Right renal cortex interstitium (tissue), 3 donors: Measurements from ENCODE around the gene SREBF2. TPM values are rescaled to one million over a fixed set of nuclear protein-coding genes. Genes with fewer than 3 reads are reported as not detected.
"Not testable (repeated sequence)": the region's sequence is repeated elsewhere in the genome, so short reads cannot be mapped to it uniquely, and the experiment has no call there.

Source experiments
- DNase-seq, 3 donors: peaks; one replicate each; pipeline ENCODE4 v3.0.0-alpha.2; 2013; ENCODE audit warnings: low read depth in 3 of 3, low spot score in 2 of 3
- polyA plus RNA-seq, 3 donors: library from polyadenylated mRNA; unstranded; fragments of 120-200 nt; gene quantifications; one replicate each; pipeline ENCODE4 v1.2.1, GENCODE V29; 2013; ENCODE audit not compliant: insufficient read length in 3 of 3

Gene SREBF2
- polyA plus RNA-seq, 3 donors, result 85.5 to 93.2 (median 90.2) TPM

DNA sequence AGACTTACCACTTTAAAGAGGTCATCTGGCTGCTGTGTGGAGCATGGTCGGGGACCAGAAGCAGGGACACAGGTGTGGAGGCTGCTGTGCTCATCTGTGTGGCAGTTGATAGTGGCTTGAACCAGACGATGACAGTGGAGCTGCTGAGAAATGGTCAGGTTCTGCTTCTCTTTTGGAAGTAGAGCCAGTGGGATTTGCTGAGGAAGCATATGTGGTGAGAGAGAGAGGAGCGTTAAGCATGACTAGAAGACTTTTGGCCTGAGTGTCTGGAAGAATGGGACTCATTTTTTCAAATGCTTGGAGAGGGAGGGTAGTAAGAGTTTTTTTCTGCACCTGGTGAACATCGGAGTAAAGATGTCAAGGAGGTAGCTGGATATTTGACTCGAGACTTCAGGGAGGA is 12.5 kb upstream of the SREBF2 start:
- no peak for DNase-seq

DNA sequence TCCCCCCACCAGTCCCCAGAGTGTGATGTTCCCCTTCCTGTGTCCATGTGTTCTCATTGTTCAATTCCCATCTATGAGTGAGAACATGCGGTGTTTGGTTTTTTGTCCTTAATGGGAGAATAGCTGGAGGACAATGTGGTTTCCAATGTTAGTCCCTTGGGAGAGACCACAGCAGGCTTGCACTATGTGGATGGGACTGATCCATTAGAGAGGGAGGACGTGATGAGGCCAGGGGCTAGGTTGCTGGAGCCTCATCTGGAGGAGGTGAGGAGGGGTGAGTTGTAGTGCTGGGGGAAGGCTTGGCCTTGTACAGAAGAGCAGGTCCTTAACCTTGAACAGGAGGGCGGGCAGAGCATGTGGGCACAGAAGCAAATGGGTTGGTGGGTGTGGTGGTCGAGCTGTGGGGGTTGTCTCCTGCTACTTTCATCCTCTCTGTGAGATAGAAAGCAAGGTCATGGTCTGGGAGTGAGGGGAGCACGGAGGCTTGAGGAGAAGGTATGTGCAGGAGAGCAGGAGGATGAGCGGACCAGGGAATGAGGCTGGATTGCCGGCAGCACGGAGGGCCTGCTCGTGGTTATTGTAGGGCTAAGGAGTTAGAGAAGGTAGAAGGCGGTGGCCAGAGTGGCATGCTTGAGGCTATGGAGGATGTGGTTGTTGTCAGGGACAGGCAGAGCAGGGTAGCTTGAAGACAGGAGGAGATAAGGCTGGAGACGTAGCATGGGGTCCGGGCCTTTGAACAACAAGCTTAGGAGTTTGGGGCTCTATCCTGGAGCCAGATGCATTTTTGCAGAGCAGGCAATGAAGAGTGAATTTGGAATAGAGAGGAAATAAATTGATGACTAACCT is 11.2 kb upstream of the SREBF2 start:
- DNase-seq, result no peak

DNA sequence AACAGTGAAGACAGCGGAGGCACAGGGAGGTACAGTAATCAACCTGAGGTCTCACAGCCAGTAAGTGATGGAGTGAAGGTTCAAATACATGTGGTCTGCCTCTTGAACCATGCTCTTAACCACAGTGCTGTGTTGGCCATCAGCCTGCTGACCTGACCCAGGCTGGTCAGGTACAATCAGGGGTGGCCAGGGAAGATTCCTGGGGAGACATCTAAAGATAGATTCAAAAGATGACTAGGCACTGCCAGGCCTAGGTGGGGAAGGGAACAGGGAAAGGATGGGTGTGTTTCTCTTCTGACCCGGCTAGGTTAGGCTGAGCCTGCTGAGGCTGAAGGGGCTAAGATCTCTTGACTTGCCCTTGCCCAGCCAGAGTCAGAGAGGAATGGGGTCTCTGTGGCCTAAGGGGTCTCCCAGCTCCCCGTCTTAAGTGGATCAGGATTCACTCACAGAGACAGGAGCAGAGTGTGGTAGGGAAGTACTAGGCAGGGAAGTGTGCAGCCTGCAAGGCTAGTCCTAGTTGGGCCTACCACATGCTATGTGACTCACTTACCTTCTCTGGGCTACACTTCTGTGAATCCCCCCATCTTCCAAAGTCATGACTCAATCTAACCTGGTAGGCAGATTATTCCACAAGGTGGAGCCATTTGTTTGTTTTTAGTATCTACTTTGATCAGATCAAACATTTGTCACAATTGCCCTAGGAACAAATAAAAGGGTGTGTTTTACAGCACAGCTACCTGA is 10.4 kb upstream of the SREBF2 start:
- no peak for DNase-seq

- no peak for DNase-seq
Observed at GRCh38 chr22:41823797-41824196, 9.1 kb upstream of the SREBF2 start.

- DNase-seq, result no peak
Observed at GRCh38 chr22:41825376-41825775, 7.5 kb upstream of the SREBF2 start.

GRCh38 chr22:41826021-41826420 is 6.9 kb upstream of the SREBF2 start:
- DNase-seq, result no peak

GRCh38 chr22:41826430-41827383 is 6.2 kb upstream of the SREBF2 start:
- DNase-seq, result no peak

DNA sequence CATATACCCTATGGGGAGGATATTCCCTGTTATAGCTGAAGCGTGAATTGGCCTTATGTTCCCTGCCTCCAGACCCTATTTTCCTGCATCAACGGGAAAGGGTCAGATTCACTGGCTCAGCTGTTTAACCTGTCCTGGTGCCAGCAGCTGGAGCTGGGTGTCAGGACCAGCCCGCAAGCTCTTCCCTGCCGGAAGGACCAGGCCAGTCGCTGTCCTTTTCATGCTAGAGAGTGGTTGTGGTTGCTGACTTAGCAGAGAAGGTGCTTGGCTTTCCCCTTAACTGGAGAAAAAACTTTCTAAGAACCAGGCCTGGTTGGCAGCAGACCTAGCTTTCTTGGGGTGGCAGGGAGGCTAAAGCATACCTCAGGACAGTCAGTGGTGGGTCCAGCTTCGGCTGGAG is 5.2 kb upstream of the SREBF2 start:
- DNase-seq, result no peak

- DNase-seq, result no peak
Observed at GRCh38 chr22:41828516-41828915, 4.4 kb upstream of the SREBF2 start.

GRCh38 chr22:41830174-41830573 is 2.7 kb upstream of the SREBF2 start:
- no peak for DNase-seq

GRCh38 chr22:41831383-41831782 is 1.5 kb upstream of the SREBF2 start:
- DNase-seq, result no peak

- no peak for DNase-seq
Observed at GRCh38 chr22:41831828-41832552, 915 bp upstream of the SREBF2 start.

- no peak for DNase-seq
Observed at GRCh38 chr22:41833369-41834004, 582 bp downstream of the SREBF2 start.

DNA sequence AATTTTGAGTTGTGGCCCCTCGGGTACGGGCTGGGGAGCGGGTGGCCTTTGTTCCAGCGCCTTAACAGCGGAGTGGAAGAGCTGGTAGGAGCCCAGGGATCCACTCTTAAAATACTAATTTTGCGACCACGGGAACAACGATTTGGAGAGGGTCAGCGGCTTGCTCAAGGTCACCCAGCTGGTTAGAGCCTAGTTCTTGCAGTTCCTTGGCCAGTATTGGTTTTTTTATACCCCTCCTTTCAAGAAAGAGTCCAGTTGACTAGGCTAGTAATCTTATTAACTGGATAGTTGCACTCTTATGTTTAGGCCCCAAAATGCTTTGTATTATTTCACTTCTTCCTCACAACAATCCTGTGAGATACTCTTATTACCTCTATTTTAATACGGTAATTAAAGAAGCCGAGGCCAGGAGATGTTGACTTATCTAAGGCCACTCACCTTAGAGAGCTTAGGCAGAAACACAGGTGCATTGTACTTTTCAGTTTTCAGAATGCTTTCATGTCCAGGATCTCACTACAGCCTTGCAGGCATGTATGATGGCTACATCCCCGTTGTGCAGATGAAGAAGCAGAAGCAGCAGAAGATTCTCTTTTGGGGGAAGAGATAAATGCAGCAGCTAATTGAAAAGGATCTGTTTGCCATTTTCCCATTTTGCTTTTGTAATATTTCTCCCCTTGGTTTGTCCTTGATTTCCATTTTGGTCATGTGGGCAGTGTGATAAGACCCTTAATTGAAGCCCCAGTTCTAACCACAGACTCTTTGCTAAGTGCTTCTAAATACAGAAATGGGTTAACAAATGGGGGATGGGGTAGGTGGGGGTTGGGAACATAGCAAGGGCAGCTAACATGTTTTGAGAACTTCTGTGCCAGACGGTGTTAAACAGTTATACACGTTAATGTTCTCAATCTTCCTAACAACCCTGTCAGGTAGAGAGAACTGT is 1.4 kb downstream of the SREBF2 start:
- DNase-seq, result no peak

- not testable (repeated sequence) for DNase-seq
Observed at GRCh38 chr22:41835462-41835861, 2.6 kb downstream of the SREBF2 start.

GRCh38 chr22:41836551-41836950 is 3.6 kb downstream of the SREBF2 start:
- no peak for DNase-seq

GRCh38 chr22:41838842-41839618 is 6.1 kb downstream of the SREBF2 start:
- DNase-seq, result no peak

- no peak for DNase-seq
Observed at GRCh38 chr22:41840216-41840615, 7.3 kb downstream of the SREBF2 start.
